HCT116 (cell line): ENCODE results near the gene NOTCH4. TPM values are rescaled to one million over a fixed set of nuclear protein-coding genes. Genes with fewer than 3 reads are reported as not detected.
"Not testable (repeated sequence)": the region's sequence is repeated elsewhere in the genome, so short reads cannot be mapped to it uniquely, and the experiment has no call there.

Experiments used
- ATAC-seq: fragments of 200-7000 bp; cut with Tn5 transposase; 2 replicates; pipeline ENCODE4 v1.9.1; 2020; ENCODE audit warnings: mild to moderate bottlenecking, moderate library complexity
- BruUV-seq: library from RNA; stranded (reverse); fragments of 400-500 nt; replicated peaks from 2 replicates; lab custom pipeline; 2021; lab: Mats Ljungman, UMichigan
- CTCF ChIA-PET: fragments of 300-600 bp; sonication (Branson Sonifier 250); formaldehyde crosslinking; loops from one replicate; lab custom pipeline; 2021; ENCODE audit warnings: antibody characterized with exemption; lab: Charles Lee
- POLR2A ChIA-PET: fragments of 300-600, 350-600 bp; sonication (Branson Sonifier 250); formaldehyde crosslinking; loops from one replicate; lab custom pipeline; 2021; ENCODE audit warnings: antibody characterized with exemption; lab: Charles Lee
- RAD21 ChIA-PET, 2 experiments: fragments of 300-600 bp; sonication (Branson Sonifier 250); formaldehyde crosslinking; loops; one replicate each; lab custom pipeline; 2023; ENCODE audit warnings: low total read pairs in 2 of 2; ENCODE audit not compliant: uncharacterized antibody in 2 of 2, unreplicated experiment in 2 of 2, low non-redundant PET in 1 of 2; lab: Charles Lee
- DNase-seq: peaks from one replicate; pipeline ENCODE4 v3.0.0-alpha.2; 2010; ENCODE audit warnings: low read depth, low spot score
- H2AFZ ChIP-seq: fragments of 200-600 bp; shearing (Covaris generic), sonication (generic); 2 replicates; pipeline ENCODE4 v1.6.1; 2017; ENCODE audit warnings: low read depth, mixed run types, mixed read lengths, antibody characterized with exemption, low read length; ENCODE audit not compliant: poor library complexity, severe bottlenecking
- H3K27ac ChIP-seq: 2 replicates; pipeline ENCODE4 v1.5.1; 2012; ENCODE audit warnings: low read depth, low read length
- H3K27me3 ChIP-seq: fragments of 200-600 bp; sonication (generic); 2 replicates; pipeline ENCODE4 v1.6.1; 2016; ENCODE audit warnings: mixed run types, low read length, mixed read lengths; ENCODE audit not compliant: insufficient read depth
- H3K36me3 ChIP-seq, 2 experiments: fragments of 200-500 bp in 1 of 2; fragments of 200-600 bp in 1 of 2; sonication (Bioruptor generic) in 1 of 2; sonication (generic) in 1 of 2; 2 replicates each; pipeline versions ENCODE4 v1.5.1 to v1.6.1; 2014 to 2016; ENCODE audit warnings: low read length in 2 of 2, inconsistent platforms in 1 of 2, mixed read lengths in 1 of 2, mixed run types in 1 of 2; ENCODE audit not compliant: insufficient read depth in 2 of 2, control insufficient read depth in 1 of 2
- H3K4me1 ChIP-seq, 2 experiments: fragments of 200-600 bp in 1 of 2; sonication (generic) in 1 of 2; 2 replicates each; pipeline versions ENCODE4 v1.5.1 to v1.6.1; 2012 to 2017; ENCODE audit warnings: low read length in 2 of 2, inconsistent platforms in 1 of 2, mild to moderate bottlenecking in 1 of 2, mixed read lengths in 1 of 2, mixed run types in 1 of 2, moderate library complexity in 1 of 2; ENCODE audit not compliant: insufficient read depth in 2 of 2, control insufficient read depth in 1 of 2
- H3K4me2 ChIP-seq: fragments of 200-600 bp; sonication (generic); 2 replicates; pipeline ENCODE4 v1.6.1; 2017; ENCODE audit warnings: mixed run types, low read length, mixed read lengths
- H3K4me3 ChIP-seq, 2 experiments: fragments of 200-600 bp in 1 of 2; sonication (generic) in 1 of 2; replicated peaks in 1 of 2; 2 replicates each; pipeline ENCODE4 v1.5.1; 2011 to 2016; ENCODE audit warnings: low read length in 2 of 2, control low read depth in 1 of 2, low read depth in 1 of 2, mild to moderate bottlenecking in 1 of 2, mixed read lengths in 1 of 2, mixed run types in 1 of 2
- H3K79me2 ChIP-seq: fragments of 200-600 bp; sonication (generic); 2 replicates; pipeline ENCODE4 v1.6.1; 2017; ENCODE audit warnings: mild to moderate bottlenecking, mixed run types, low read length, moderate library complexity, mixed read lengths; ENCODE audit not compliant: insufficient read depth
- H3K9ac ChIP-seq: fragments of 200-600 bp; sonication (generic); 2 replicates; pipeline ENCODE4 v1.6.1; 2016; ENCODE audit warnings: low read length, mixed read lengths
- H3K9me2 ChIP-seq: fragments of 200-600 bp; sonication (generic), shearing (Covaris generic); 2 replicates; pipeline ENCODE4 v1.6.1; 2017; ENCODE audit warnings: mixed run types, mild to moderate bottlenecking, moderate library complexity; ENCODE audit not compliant: insufficient read depth
- H3K9me3 ChIP-seq, 2 experiments: fragments of 200-500 bp in 1 of 2; fragments of 200-600 bp in 1 of 2; sonication (Bioruptor generic) in 1 of 2; sonication (generic) in 1 of 2; 2 replicates each; pipeline ENCODE4 v1.6.1; 2014 to 2017; ENCODE audit warnings: low read length in 2 of 2, mixed read lengths in 2 of 2, inconsistent platforms in 1 of 2, low read depth in 1 of 2, mild to moderate bottlenecking in 1 of 2, mixed run types in 1 of 2, moderate library complexity in 1 of 2; ENCODE audit not compliant: control insufficient read depth in 1 of 2, insufficient read depth in 1 of 2
- H4K20me1 ChIP-seq: fragments of 200-600 bp; sonication (generic), shearing (Covaris generic); 2 replicates; pipeline ENCODE4 v1.6.1; 2017; ENCODE audit warnings: mixed run types, mild to moderate bottlenecking, moderate library complexity; ENCODE audit not compliant: insufficient read depth
- CBX3 ChIP-seq: IDR thresholded peaks from 2 replicates; pipeline ENCODE4 v1.6.1; 2012; ENCODE audit warnings: low read depth
- CEBPB ChIP-seq: IDR thresholded peaks from 2 replicates; pipeline ENCODE4 v1.6.1; 2012; ENCODE audit warnings: low read depth
- CTCF ChIP-seq, 3 experiments: fragments of 200-600 bp in 1 of 3; sonication (generic) in 1 of 3; IDR thresholded peaks in 2 of 3; conservative IDR thresholded peaks in 1 of 3; 2 replicates each; pipeline ENCODE4 v1.5.1; 2012 to 2017; ENCODE audit warnings: low read depth in 2 of 3, low read length in 2 of 3, antibody characterized with exemption in 1 of 3, borderline replicate concordance in 1 of 3, control low read depth in 1 of 3, mild to moderate bottlenecking in 1 of 3, mixed read lengths in 1 of 3, mixed run types in 1 of 3, moderate library complexity in 1 of 3; ENCODE audit not compliant: insufficient read depth in 1 of 3
- EGR1 ChIP-seq: IDR thresholded peaks from 2 replicates; pipeline ENCODE4 v1.6.1; 2012; ENCODE audit warnings: low read depth
- EZH2 ChIP-seq: fragments of 200-600 bp; sonication (generic); IDR thresholded peaks from 2 replicates; pipeline ENCODE4 v1.6.1; 2017; ENCODE audit warnings: antibody characterized with exemption, mixed run types
- EZH2phosphoT487 ChIP-seq: fragments of 200-600 bp; IDR thresholded peaks from 2 replicates; pipeline ENCODE4 v1.6.1; 2018; ENCODE audit warnings: antibody characterized with exemption, borderline replicate concordance
- FOSL1 ChIP-seq: IDR thresholded peaks from 2 replicates; pipeline ENCODE4 v1.6.1; 2012; ENCODE audit warnings: low read depth
- POLR2AphosphoS5 ChIP-seq: IDR thresholded peaks from 2 replicates; pipeline ENCODE4 v1.6.1; 2011; ENCODE audit warnings: mild to moderate bottlenecking, low read depth, low read length, moderate library complexity
- RAD21 ChIP-seq: IDR thresholded peaks from 2 replicates; pipeline ENCODE4 v1.6.1; 2012; ENCODE audit warnings: low read depth, mild to moderate bottlenecking
- REST ChIP-seq: IDR thresholded peaks from 2 replicates; pipeline ENCODE4 v1.6.1; 2012; ENCODE audit warnings: low read depth
- SP1 ChIP-seq: IDR thresholded peaks from 2 replicates; pipeline ENCODE4 v1.6.1; 2012; ENCODE audit warnings: low read depth
- ZNF274 ChIP-seq: fragments of 200-500 bp; sonication (Bioruptor generic); IDR thresholded peaks from 2 replicates; pipeline ENCODE4 v1.6.1; 2014; ENCODE audit warnings: mild to moderate bottlenecking, low read depth, low read length, inconsistent platforms
- intact Hi-C: fragments of 100-400 bp; cut with micrococcal nuclease; formaldehyde crosslinking; loops from 2 replicates; pipeline ENCODE4 v1.10.0; 2022
- total RNA-seq: library from RNA; stranded (reverse); gene quantifications from one replicate; pipeline ENCODE4 v1.2.1, GENCODE V29; 2021; ENCODE audit not compliant: unreplicated experiment

Gene NOTCH4
- total RNA-seq, 1 experiment from 2014 or later = 0.81 TPM

- intact Hi-C loops, H4K20me1 ChIP-seq, H3K79me2 ChIP-seq, H3K4me2 ChIP-seq, H3K9me2 ChIP-seq, DNase-seq, H2AFZ ChIP-seq, H3K27ac ChIP-seq, H3K4me3 ChIP-seq, RAD21 ChIA-PET, H3K36me3 ChIP-seq, H3K27me3 ChIP-seq, CTCF ChIA-PET, ATAC-seq, H3K9ac ChIP-seq, BruUV-seq, POLR2A ChIA-PET, H3K9me3 ChIP-seq: not testable (repeated sequence)
- peaks cover 8 to 26% of the 10 kb centered on the region in 2 experiments; a peak in 3 of 4 replicates for H3K4me1 ChIP-seq
Measured at GRCh38 chr6:32257262-32257661, 33.4 kb upstream of the NOTCH4 start.

- ATAC-seq (peak; percentile 95), DNase-seq (peak; percentile 84)
- Histone ChIP-seq H3K27ac (peak overlapping the region; percentile 61), H3K79me2 (no peaks in the 10 kb centered on the region), H3K4me3 (peak overlapping the region; percentile 33 to 58), H4K20me1 (no peaks in the 10 kb centered on the region), H3K9me3 (no peaks in the 10 kb centered on the region), H3K4me1 (peaks cover 8 to 29% of the 10 kb centered on the region in 2 experiments; a peak in 3 of 4 replicates), H3K9me2 (no peaks in the 10 kb centered on the region), H3K27me3 (no peaks in the 10 kb centered on the region), H2AFZ (peak overlapping the region; percentile 90), H3K36me3 (no peaks in the 10 kb centered on the region), H3K9ac (peak overlapping the region; percentile 54), H3K4me2 (peak overlapping the region; percentile 85)
- POLR2A ChIA-PET = interaction anchor here (0.5 to 1.1 kb wide), 3 partner anchors 60 to 544 kb away, joined by 3 read pairs; no protein-coding TSS in a partner anchor
- RAD21 ChIA-PET = interaction anchor here in 1 of 2 experiments (0.6 kb wide), 1 partner anchor 10 kb away, joined by 4 read pairs; no protein-coding TSS in a partner anchor
- intact Hi-C loops = no loop called here
- CTCF ChIA-PET = interaction anchor here (0.7 to 3.6 kb wide), 6 partner anchors 10 to 729 kb away, joined by 3 to 15 read pairs (median 6); no protein-coding TSS in a partner anchor
- BruUV-seq = TSS peak; percentile 72
- peak; percentile 90 for TF ChIP-seq FOSL1
- TF ChIP-seq POLR2AphosphoS5 = peak; percentile 41; the same call in 1 of the 2 replicates
- peak; percentile 36 to 63 (median 44); a peak in 5 of 6 replicates for TF ChIP-seq CTCF (IDR thresholded peaks at IDR 0.05 in 2 of 3, conservative IDR thresholded peaks at IDR 0.05 in 1 of 3; ENCODE audit: borderline replicate concordance in 1 of 3, insufficient read depth in 1 of 3, low read depth in 2 of 3, low read length in 2 of 3)
- no peak for TF ChIP-seq ZNF274
- TF ChIP-seq RAD21 = peak; percentile 48
- peak; percentile 82 for TF ChIP-seq CBX3
- TF ChIP-seq SP1 = peak; percentile 61; the same call in 1 of the 2 replicates
- TF ChIP-seq EZH2phosphoT487 = no peak
- TF ChIP-seq EZH2 = no peak
- no peak for TF ChIP-seq EGR1
- peak; percentile 86 for TF ChIP-seq CEBPB
- no peak for TF ChIP-seq REST
Measured at GRCh38 chr6:32255199-32256153, 31.6 kb upstream of the NOTCH4 start.
